Measurements from ENCODE around the gene HIVEP3.

DNA sequence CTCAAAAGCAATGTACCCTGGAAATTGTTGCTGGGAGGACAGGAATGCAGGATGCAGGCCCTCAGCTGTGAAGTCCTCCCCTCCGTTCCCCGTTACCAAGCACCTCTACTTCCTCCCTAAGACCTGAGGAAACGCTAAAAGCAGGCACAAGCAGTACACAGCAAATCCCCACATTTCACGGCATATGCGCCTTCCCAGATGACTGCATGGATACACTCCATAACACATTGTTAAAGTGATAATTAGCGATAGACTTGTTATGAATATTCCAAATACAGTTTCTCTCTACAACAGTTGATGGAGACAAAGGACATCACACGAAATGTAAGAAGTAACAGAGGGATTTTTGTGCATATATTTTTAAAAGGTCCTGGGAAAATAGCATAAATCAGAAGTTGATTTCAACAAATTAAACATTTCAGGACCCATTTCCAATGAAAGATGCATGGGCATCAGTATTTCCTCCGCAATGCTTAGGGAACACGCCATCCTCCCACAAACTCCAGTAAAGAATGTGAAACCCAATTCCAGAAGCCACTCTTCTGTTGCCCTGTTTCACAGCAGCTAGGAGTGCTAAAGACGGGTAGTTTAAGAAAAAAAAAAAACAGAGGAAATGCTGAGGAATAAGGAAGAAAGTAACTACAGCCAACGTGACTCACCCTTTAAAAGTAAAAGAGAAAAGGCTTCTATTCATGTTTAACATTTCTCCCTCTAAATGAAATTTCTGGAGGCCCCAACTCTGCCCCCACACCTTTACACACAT lies 75.5 kb downstream of the HIVEP3 start:
- TF ChIP-seq, protein P1, sequence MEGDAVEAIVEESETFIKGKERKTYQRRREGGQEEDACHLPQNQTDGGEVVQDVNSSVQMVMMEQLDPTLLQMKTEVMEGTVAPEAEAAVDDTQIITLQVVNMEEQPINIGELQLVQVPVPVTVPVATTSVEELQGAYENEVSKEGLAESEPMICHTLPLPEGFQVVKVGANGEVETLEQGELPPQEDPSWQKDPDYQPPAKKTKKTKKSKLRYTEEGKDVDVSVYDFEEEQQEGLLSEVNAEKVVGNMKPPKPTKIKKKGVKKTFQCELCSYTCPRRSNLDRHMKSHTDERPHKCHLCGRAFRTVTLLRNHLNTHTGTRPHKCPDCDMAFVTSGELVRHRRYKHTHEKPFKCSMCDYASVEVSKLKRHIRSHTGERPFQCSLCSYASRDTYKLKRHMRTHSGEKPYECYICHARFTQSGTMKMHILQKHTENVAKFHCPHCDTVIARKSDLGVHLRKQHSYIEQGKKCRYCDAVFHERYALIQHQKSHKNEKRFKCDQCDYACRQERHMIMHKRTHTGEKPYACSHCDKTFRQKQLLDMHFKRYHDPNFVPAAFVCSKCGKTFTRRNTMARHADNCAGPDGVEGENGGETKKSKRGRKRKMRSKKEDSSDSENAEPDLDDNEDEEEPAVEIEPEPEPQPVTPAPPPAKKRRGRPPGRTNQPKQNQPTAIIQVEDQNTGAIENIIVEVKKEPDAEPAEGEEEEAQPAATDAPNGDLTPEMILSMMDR (conservative IDR thresholded peaks at IDR 0.05; ENCODE audit: low read length): no peak
- no peak for TF ChIP-seq EZH2phosphoT487 (IDR thresholded peaks at IDR 0.05; ENCODE audit: borderline replicate concordance)

All from Loucy (cell line).